Pulmonary artery endothelial cell (primary cell): Measurements from ENCODE around the gene EFR3B. TPM values are rescaled to one million over a fixed set of nuclear protein-coding genes. Genes with fewer than 3 reads are reported as not detected.

Experiments
- DNase-seq: peaks from one replicate; pipeline ENCODE4 v3.0.0-alpha.2; 2011; ENCODE audit warnings: low read depth, low spot score
- total RNA-seq: library from RNA; depleted of rRNA; stranded (reverse); fragments of >200 nt; gene quantifications from 2 replicates; pipeline ENCODE4 v1.2.3, GENCODE V29; 2014

The EFR3B gene
- total RNA-seq, 1 donor from 2014 or later = 0.40 TPM

GRCh38 chr2:25035537-25036220 lies 6.2 kb upstream of the EFR3B start:
- DNase-seq = no peak

GRCh38 chr2:25036221-25036559 lies 5.7 kb upstream of the EFR3B start:
- no peak for DNase-seq

GRCh38 chr2:25039126-25039525 lies 2.8 kb upstream of the EFR3B start:
- no peak for DNase-seq

GRCh38 chr2:25041307-25041927 lies 459 bp upstream of the EFR3B start:
- DNase-seq = no peak

DNA sequence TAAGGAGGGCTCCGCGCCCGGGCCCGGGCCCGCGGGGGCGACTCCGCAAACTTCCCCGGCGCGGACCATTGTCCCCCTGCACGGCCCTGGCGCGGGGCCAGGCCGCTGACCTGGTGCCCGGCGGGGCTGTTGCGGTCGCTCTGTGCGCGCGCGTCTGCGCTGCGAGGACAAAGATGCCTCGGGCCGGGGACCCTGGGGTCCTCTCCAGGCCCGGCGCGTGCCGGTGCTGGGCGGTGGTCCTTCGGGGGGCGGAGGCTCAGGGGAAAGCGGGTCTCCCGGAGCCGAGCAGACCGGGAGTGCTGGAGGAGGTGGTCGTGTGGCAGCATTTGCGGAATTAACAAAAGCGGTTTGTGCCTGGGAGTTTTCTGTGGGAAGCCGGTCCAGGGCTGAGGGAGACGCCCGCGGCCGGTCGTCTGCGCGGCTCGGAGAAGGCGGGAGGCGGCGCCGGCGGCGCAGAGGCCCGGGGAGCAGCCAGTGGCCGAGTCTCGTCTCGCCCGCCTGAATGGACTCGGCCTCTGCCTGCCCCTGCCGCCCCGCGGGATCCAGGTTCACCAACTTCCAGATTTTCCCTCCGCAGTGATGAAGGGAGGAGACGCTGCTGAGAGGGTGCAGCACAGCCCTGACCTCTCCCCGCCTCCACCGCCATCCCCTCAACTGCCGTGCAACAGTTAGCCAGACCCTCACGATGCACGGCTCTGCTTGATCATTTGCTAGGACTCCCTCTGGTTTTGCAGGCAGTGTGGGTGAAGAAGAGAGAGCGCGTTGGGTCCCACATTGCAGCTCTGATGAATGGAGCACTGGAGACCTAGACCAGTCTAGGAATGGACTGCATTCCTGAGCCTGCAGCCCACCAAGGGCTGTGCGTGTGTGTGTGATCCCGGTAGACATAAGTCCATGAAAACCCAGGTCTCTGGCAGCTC lies 705 bp downstream of the EFR3B start:
- DNase-seq = no peak

DNA sequence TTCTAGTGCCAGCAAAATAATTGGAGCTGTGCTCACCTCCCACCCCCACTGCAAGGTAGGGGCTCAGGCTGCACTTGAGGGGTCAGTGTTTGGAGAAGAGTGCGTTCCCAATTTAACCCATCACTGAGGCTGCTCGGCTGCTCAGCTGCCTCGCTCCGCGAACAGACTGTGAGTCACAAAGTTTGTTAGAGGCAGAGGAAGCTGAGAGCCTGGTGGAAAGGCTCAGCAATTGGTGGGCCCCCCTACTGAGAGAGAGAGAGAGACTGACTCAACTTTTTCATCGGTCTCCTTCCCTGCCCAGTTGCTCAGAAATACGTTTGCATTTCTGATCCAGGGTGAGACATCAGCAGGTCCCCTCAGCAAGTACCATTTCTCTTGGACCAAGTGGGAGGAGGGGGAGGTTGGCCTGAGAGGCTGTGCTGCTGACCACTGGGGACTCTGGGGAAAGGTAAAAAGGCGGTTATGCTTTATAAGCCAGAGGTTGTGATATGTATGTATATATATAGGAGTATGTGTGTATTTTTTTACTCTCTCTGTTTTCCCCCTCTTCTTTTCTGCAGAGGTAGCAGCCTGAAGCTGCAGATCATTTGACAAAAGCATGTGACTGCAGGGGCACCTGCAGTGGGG lies 1.5 kb downstream of the EFR3B start:
- no peak for DNase-seq

- DNase-seq = no peak
Measured at GRCh38 chr2:25044011-25044410, 2.1 kb downstream of the EFR3B start.

- no peak for DNase-seq
Measured at GRCh38 chr2:25044990-25045389, 3.1 kb downstream of the EFR3B start.

DNA sequence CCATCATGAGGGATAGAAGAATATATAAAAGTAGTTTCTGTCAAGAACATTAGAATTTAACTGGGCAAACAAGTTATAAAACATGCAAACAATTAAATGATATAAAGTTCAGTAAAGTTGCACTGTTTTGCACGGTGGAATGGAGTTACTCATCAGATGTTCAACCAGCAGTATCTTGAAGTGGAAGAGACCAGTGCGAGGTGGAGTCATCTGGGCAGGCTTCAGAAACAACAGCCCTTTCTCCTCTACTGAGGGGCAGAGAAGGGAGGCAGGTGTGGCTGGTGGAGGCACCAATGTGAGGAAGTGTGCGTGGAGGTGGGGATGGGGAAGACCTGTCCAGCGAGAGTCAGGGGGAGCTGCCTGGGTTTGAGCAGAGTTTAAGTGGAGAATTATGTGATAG lies 7.5 kb downstream of the EFR3B start:
- no peak for DNase-seq

DNA sequence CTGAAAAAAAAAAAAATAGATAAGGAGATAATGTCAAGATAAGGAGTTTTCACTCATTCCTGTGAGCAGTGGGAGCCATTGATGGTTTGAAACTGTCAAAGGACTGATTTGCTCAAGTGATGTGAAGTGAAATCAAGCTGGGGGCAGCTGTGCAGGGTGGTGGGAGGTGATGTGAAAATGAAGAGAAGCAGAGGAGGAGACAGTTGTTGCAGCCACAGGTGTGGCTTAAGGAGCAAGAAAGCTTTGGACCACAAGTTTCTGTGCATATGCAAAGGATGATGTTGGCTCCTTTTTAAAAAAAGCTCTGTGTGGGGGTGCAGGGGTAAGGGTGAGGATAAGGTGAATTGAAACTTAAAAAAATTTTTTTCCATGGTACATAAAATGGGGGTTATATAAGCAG lies 8.3 kb downstream of the EFR3B start:
- no peak for DNase-seq

DNA sequence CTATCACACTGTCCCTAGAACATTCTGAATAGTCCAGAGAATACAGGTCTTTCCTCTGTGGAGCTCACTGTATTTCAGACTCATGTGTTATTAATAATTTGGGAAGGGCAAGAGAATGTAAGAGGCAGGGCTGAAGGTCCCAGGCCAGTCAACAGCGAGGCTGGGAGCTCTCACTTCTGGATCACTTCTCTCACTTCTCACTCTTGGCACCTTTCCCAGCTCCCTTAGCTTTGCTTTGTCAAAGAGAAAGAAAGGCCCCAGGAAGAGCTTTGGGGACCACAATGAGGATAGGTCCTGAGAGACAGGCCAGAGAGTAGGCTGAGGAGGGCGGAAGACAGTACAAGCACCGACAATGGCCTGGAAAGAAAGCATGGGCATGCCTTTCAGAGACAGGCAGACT lies 11.2 kb downstream of the EFR3B start:
- DNase-seq = no peak

DNA sequence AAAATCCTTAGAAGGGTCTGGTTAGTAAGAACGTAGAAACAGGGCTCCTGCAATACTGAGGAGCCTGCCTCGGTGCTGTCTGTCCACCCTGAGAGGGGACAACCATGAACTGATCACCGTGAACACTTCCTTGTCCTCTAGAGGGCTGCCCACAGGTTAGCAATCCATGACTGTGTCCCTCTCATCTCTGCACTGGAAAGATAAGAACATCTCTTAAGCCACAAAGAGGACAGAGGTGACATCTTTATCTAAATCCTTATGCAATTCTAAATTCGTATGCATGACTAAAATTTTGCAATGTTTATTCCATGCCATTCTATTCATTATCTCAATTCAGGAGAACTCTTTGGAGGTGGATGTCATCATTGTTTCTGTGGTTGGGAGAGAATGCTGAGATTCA lies 12.8 kb downstream of the EFR3B start:
- DNase-seq = no peak

DNA sequence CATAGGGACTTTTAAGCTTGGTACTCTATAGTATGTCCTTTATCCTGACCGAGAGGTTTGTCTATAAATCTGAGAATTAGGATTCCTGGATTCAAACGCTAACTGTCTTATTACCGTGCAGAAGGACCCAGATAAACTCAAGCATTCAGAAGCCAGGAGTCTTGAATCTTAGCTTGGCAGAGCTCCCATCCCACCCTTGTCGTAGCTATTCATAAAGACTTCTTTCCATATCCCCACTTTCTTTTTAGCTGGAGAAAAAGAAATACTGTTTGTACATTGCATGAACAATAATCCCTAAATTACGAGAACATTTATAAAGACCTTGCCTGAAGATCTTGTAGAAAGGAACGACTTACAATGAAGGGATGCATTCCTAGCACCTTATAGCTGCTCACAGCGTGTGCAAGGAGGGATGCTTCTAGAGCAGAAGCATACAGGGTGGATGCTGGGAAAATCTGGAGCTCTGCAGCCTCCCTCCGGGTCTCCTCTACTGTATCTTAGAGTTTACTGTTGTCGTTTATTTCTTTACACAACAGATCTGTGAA lies 13.6 kb downstream of the EFR3B start:
- DNase-seq = no peak

DNA sequence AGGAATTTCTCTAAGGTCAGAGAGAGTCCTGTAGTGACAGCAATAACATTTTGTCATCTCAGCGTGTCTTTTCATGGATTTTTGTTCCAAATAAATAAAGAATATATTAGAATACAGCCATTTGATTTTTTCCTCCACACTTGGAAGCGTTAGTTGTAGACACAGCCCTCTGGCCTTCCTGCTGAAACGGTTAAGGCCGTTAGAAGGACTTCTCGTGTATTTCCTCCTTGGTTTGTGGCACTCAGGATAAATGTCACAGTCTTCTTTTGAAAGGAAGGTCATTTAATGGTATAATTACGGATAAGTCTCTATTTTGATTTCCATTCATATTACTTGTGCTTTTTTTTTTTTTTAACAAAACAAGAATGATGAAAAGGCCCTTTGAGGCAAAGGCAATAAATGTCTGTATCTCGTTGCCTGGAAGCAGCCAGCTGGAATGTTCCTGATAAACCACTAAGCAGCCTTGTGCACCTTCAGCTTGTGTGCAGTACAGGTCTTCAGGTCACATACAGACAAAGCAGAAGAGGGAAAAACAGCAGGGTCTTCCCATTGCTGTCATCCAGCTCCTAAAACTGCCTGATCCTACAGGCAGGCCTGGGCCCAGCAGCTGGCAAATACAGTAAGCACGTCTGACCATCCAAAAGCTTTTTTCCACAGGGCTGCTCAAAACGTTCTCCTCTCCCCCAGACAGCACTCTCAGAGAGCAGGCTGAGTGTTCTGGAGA lies 14.4 kb downstream of the EFR3B start:
- DNase-seq = no peak

DNA sequence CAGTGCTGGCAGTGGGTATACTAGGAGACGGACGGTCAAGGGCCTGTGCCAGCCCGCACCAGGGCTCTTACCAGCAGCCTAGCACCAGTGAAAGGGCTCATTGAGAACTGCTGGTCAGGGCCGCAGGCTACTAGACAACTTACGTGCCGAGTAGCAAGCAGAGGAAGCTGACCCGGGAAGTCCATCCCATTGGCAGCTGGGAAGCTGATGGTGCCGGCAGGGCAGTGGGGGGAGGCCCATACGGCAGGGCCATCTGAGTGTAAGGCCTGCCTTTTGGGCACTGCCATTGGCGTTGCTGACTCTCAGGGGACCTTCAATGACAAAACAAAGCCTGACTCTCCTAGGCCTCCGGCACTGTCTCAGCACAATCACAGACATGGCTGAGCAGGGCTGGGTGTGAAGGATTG lies 20.6 kb downstream of the EFR3B start:
- DNase-seq = no peak

GRCh38 chr2:25063876-25064660 lies 22.2 kb downstream of the EFR3B start:
- DNase-seq = no peak

- no peak for DNase-seq
Measured at GRCh38 chr2:25065768-25066167, 23.9 kb downstream of the EFR3B start.

- DNase-seq = no peak
Measured at GRCh38 chr2:25066455-25066854, 24.6 kb downstream of the EFR3B start.

DNA sequence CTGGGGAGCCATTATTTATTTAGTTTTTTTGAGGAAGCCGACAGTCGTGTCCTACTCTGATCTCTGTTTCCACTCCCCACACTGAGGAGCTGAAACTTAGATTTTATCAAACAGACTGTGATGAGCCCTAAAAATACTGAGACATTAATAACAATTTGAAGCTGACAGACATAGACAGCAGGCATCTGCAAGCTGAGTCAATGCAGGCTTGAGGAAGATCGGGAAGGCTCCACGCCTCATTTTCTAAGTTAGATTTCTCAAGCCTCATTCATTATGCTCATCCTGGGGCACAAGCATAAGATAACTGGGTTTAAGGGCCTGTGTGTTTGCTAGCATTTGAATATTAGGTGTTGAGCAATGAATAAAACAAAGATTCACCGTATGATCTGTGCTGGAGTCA lies 26.3 kb downstream of the EFR3B start:
- DNase-seq = no peak

DNA sequence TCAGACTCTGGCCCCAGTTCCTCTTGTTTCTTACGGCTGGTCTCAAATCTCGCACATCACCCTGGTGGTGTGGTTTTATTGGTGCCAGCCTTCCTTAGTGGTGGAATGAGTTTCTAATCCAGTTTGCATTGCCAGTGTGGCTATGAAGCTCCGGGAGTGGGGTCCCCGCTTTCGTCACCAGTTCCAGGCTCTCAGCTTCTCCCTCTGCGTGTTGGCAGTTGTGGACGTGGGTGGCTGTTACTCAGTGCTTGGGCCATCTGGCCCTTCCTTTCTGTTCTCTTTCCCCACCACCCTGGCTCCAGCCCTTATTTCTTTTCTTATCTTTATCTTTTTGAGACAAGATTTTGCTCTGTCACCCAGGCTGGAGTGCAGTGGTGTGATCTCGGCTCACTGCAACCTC lies 30.1 kb downstream of the EFR3B start:
- no peak for DNase-seq
